HFF-Myc (cell line): ENCODE data around the gene KCTD17.

Source experiments
- DNase-seq: peaks from one replicate; pipeline ENCODE4 v3.0.0-alpha.2; 2011; ENCODE audit warnings: low read depth; ENCODE audit errors: extremely low read depth
- H3K4me3 ChIP-seq: replicated peaks from 2 replicates; pipeline ENCODE4 v1.5.1; 2011; ENCODE audit warnings: low read depth, mild to moderate bottlenecking, control low read depth, low read length
- CTCF ChIP-seq: IDR thresholded peaks from 2 replicates; pipeline ENCODE4 v1.5.1; 2012; ENCODE audit warnings: mild to moderate bottlenecking, low read depth, low read length, control low read depth; ENCODE audit errors: missing control alignments

KCTD17 gene

GRCh38 chr22:37024339-37025157, 27.0 kb upstream of the KCTD17 start:
- H3K4me3 ChIP-seq = no peak overlapping the region
- DNase-seq = no peak
- TF ChIP-seq CTCF = no peak

GRCh38 chr22:37025500-37026070, 26.0 kb upstream of the KCTD17 start:
- H3K4me3 ChIP-seq = no peak overlapping the region
- DNase-seq = no peak
- no peak for TF ChIP-seq CTCF

GRCh38 chr22:37026325-37026724, 25.2 kb upstream of the KCTD17 start:
- no peak for DNase-seq
- no peak overlapping the region for H3K4me3 ChIP-seq
- TF ChIP-seq CTCF = no peak

GRCh38 chr22:37027556-37027955, 24.0 kb upstream of the KCTD17 start:
- no peak for TF ChIP-seq CTCF
- no peak overlapping the region for H3K4me3 ChIP-seq
- no peak for DNase-seq

GRCh38 chr22:37028692-37029674, 22.6 kb upstream of the KCTD17 start:
- DNase-seq = no peak
- H3K4me3 ChIP-seq = no peak overlapping the region
- no peak for TF ChIP-seq CTCF

- DNase-seq = no peak
- no peak for TF ChIP-seq CTCF
- H3K4me3 ChIP-seq = no peak overlapping the region
These were observed 20.8 kb upstream of the KCTD17 start for GRCh38 chr22:37030560-37031281.
